ENCODE measurements around the gene CDH24. TPM values are rescaled to one million over a fixed set of nuclear protein-coding genes. Genes with fewer than 3 reads are reported as not detected.

The CDH24 gene
- total and polyA plus RNA-seq, 2 of the 13 experiments (the other 11 are each of a cell fraction or from before 2014, with no cell fraction given), result 0.69 to 0.99 TPM

DNA sequence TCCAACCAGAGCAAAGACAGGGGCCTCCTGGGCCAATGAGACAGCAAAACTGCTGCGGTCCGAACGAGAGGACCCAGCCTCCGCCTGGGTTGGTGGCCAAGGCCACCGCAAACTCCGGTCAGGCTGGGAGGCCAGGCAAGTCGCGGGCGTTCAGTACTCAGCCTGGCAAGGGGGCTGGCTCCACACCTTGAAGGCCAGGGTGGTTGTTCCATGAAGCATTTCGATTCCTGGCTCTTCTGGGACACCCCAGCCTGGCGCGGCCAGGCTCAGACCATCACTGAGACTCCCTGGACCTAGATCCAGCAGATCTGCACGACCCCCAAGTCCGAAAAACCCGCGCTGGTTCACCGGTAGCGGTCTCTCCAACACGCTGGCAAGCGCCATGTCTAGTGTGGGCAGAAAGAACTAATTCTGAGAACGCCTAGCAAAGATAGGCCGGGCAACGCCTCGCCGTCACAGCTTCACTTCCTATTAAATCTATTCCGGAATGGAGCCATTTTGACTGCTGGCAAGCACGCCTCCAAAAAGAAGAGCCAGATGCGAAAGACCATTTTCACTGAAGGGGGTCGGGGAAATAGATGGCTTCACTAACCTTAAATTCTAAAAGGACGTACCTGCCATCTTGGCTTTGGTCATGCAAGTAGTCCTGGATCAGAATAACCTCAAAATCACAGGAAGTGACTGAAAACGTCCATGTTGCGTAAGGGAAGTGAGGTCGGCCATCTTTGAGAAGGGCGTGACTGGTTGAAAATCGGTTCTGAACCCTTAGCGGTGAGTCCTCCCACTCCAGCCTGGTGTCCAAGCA, 22.6 kb downstream of the CDH24 start, which contains the start of gene PSMB5 (continued):
- peak; percentile 91; the same call in 1 of the 2 replicates for TF ChIP-seq ZNF678 (CRISPR knock-in tag; IDR thresholded peaks at IDR 0.05)
- TF ChIP-seq HNRNPH1 (optimal IDR thresholded peaks at IDR 0.05; ENCODE audit: low read depth, low read length), result no peak
- 0 out of 2 replicates have a peak, but pooled peaks have one; percentile 16 for TF ChIP-seq ZFP37 (CRISPR knock-in tag; IDR thresholded peaks at IDR 0.05; ENCODE audit: borderline replicate concordance)
- no peak for TF ChIP-seq SRSF4 (IDR thresholded peaks at IDR 0.05; ENCODE audit: low read depth, low read length, poor library complexity, severe bottlenecking)
- TF ChIP-seq, protein P1, sequence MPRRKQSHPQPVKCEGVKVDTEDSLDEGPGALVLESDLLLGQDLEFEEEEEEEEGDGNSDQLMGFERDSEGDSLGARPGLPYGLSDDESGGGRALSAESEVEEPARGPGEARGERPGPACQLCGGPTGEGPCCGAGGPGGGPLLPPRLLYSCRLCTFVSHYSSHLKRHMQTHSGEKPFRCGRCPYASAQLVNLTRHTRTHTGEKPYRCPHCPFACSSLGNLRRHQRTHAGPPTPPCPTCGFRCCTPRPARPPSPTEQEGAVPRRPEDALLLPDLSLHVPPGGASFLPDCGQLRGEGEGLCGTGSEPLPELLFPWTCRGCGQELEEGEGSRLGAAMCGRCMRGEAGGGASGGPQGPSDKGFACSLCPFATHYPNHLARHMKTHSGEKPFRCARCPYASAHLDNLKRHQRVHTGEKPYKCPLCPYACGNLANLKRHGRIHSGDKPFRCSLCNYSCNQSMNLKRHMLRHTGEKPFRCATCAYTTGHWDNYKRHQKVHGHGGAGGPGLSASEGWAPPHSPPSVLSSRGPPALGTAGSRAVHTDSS (CRISPR knock-in tag; conservative IDR thresholded peaks at IDR 0.05), result 0 out of 2 replicates have a peak, but pooled peaks have one; percentile 20
- no peak for TF ChIP-seq PLRG1 (conservative IDR thresholded peaks at IDR 0.05)
- TF ChIP-seq ZFP41 (CRISPR knock-in tag; IDR thresholded peaks at IDR 0.05; ENCODE audit: borderline replicate concordance), result peak; percentile 80; the same call in 1 of the 2 replicates
- TF ChIP-seq POLR2AphosphoS5 (IDR thresholded peaks at IDR 0.05; ENCODE audit: low read depth, low read length), result peak; percentile 99
- TF ChIP-seq MIER3 (CRISPR knock-in tag; IDR thresholded peaks at IDR 0.05; ENCODE audit: borderline replicate concordance), result peak; percentile 50
- TF ChIP-seq, protein P2, sequence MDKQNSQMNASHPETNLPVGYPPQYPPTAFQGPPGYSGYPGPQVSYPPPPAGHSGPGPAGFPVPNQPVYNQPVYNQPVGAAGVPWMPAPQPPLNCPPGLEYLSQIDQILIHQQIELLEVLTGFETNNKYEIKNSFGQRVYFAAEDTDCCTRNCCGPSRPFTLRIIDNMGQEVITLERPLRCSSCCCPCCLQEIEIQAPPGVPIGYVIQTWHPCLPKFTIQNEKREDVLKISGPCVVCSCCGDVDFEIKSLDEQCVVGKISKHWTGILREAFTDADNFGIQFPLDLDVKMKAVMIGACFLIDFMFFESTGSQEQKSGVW (CRISPR knock-in tag; IDR thresholded peaks at IDR 0.05; ENCODE audit: borderline replicate concordance), result 0 out of 2 replicates have a peak, but pooled peaks have one; percentile 78
- TF ChIP-seq SP140L (CRISPR knock-in tag; IDR thresholded peaks at IDR 0.05; ENCODE audit: borderline replicate concordance), result peak; percentile 78; the same call in 1 of the 2 replicates
- TF ChIP-seq, protein P3, sequence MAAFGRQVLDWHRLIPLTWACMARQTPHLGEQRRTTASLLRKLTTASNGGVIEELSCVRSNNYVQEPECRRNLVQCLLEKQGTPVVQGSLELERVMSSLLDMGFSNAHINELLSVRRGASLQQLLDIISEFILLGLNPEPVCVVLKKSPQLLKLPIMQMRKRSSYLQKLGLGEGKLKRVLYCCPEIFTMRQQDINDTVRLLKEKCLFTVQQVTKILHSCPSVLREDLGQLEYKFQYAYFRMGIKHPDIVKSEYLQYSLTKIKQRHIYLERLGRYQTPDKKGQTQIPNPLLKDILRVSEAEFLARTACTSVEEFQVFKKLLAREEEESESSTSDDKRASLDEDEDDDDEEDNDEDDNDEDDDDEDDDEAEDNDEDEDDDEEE (CRISPR knock-in tag; IDR thresholded peaks at IDR 0.05), result peak; percentile 54; the same call in 1 of the 2 replicates
- peak; percentile 76 for TF ChIP-seq AGO1 (IDR thresholded peaks at IDR 0.05; ENCODE audit: low read depth, low read length, poor library complexity, severe bottlenecking)
- TF ChIP-seq SSRP1 (CRISPR knock-in tag; IDR thresholded peaks at IDR 0.05), result no peak
- TF ChIP-seq ZNF296 (CRISPR knock-in tag; conservative IDR thresholded peaks at IDR 0.05), result peak; percentile 96
- no peak for TF ChIP-seq IKZF1 (IDR thresholded peaks at IDR 0.05)
- no peak; the same call in 1 of the 2 replicates for TF ChIP-seq XBP1 (CRISPR knock-in tag; IDR thresholded peaks at IDR 0.05)
- TF ChIP-seq HDAC2 (CRISPR knock-in tag; IDR thresholded peaks at IDR 0.05), result peak; percentile 66
- peak; percentile 82 for TF ChIP-seq RXRA (CRISPR knock-in tag; IDR thresholded peaks at IDR 0.05)
- TF ChIP-seq SMARCE1 (IDR thresholded peaks at IDR 0.05; ENCODE audit: borderline replicate concordance), result no peak; the same call in 1 of the 2 replicates
- TF ChIP-seq EHMT2 (IDR thresholded peaks at IDR 0.05; ENCODE audit: borderline replicate concordance, low read depth, low read length), result peak; percentile 99; the same call in 1 of the 2 replicates
- TF ChIP-seq ZNF234 (CRISPR knock-in tag; conservative IDR thresholded peaks at IDR 0.05), result no peak; the same call in 1 of the 2 replicates
- peak; percentile 87 for TF ChIP-seq POGZ (CRISPR knock-in tag; IDR thresholded peaks at IDR 0.05)
- TF ChIP-seq, protein P4, sequence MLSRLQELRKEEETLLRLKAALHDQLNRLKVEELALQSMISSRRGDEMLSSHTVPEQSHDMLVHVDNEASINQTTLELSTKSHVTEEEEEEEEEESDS (CRISPR knock-in tag; IDR thresholded peaks at IDR 0.05; ENCODE audit: borderline replicate concordance), result peak; percentile 94
- TF ChIP-seq, protein P5, sequence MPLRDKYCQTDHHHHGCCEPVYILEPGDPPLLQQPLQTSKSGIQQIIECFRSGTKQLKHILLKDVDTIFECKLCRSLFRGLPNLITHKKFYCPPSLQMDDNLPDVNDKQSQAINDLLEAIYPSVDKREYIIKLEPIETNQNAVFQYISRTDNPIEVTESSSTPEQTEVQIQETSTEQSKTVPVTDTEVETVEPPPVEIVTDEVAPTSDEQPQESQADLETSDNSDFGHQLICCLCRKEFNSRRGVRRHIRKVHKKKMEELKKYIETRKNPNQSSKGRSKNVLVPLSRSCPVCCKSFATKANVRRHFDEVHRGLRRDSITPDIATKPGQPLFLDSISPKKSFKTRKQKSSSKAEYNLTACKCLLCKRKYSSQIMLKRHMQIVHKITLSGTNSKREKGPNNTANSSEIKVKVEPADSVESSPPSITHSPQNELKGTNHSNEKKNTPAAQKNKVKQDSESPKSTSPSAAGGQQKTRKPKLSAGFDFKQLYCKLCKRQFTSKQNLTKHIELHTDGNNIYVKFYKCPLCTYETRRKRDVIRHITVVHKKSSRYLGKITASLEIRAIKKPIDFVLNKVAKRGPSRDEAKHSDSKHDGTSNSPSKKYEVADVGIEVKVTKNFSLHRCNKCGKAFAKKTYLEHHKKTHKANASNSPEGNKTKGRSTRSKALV (CRISPR knock-in tag; IDR thresholded peaks at IDR 0.05), result peak; percentile 79
